NCI-H2196 treated with DMSO at 0.1 percent for 48 hours (cell line): Measurements from ENCODE around the gene ZNF567.
"Not testable (repeated sequence)": the region's sequence is repeated elsewhere in the genome, so short reads cannot be mapped to it uniquely, and the experiment has no call there.

Source experiments
- DNase-seq: peaks from one replicate; lab custom pipeline; 2025; ENCODE audit not compliant: unreplicated experiment; lab: John Stamatoyannopoulos, UW

ZNF567 gene

GRCh38 chr19:36687214-36688056 is at the start of gene ZNF567:
Gene ZNF567 (plus strand): TSS chr19:36687612. CDS start chr19:36694868, 7,256 bp downstream.
- DNase-seq: peak; percentile 92

GRCh38 chr19:36638862-36639510 is 48.4 kb upstream of the ZNF567 start:
- no peak for DNase-seq

GRCh38 chr19:36646746-36647145 is 40.7 kb upstream of the ZNF567 start:
- DNase-seq: no peak

GRCh38 chr19:36652958-36653357 is 34.5 kb upstream of the ZNF567 start:
- DNase-seq: no peak

GRCh38 chr19:36665832-36666231 is 21.6 kb upstream of the ZNF567 start:
- no peak for DNase-seq

- no peak for DNase-seq
Measured at GRCh38 chr19:36668646-36669045, 18.8 kb upstream of the ZNF567 start.

- no peak for DNase-seq
Measured at GRCh38 chr19:36672368-36672767, 15.0 kb upstream of the ZNF567 start.

GRCh38 chr19:36674201-36674600 is 13.2 kb upstream of the ZNF567 start:
- DNase-seq: no peak

GRCh38 chr19:36679455-36679854 is 8.0 kb upstream of the ZNF567 start:
- DNase-seq: no peak

GRCh38 chr19:36685835-36686234 is 1.6 kb upstream of the ZNF567 start:
- DNase-seq: no peak

- no peak for DNase-seq
Measured at GRCh38 chr19:36686365-36687213, 823 bp upstream of the ZNF567 start.

- no peak for DNase-seq
Measured at GRCh38 chr19:36688058-36688457, 646 bp downstream of the ZNF567 start.

- no peak for DNase-seq
Measured at GRCh38 chr19:36707134-36707533, 19.7 kb downstream of the ZNF567 start.

GRCh38 chr19:36709423-36709822 is 22.0 kb downstream of the ZNF567 start:
- DNase-seq: no peak

- no peak for DNase-seq
Measured at GRCh38 chr19:36719687-36720556, 32.5 kb downstream of the ZNF567 start.

- not testable (repeated sequence) for DNase-seq
Measured at GRCh38 chr19:36736166-36736565, 48.8 kb downstream of the ZNF567 start.

GRCh38 chr19:36745870-36746269 is 58.5 kb downstream of the ZNF567 start:
- no peak for DNase-seq

- no peak for DNase-seq
Measured at GRCh38 chr19:36747750-36748149, 60.3 kb downstream of the ZNF567 start.

- DNase-seq: no peak
Measured at GRCh38 chr19:36748431-36749275, 61.2 kb downstream of the ZNF567 start.

GRCh38 chr19:36749613-36750012 is 62.2 kb downstream of the ZNF567 start:
- not testable (repeated sequence) for DNase-seq
